Adipose tissue (tissue), 3 donors: ENCODE results near the gene MEI4. TPM values are rescaled to one million over a fixed set of nuclear protein-coding genes. Genes with fewer than 3 reads are reported as not detected.
"Not testable (repeated sequence)": the region's sequence is repeated elsewhere in the genome, so short reads cannot be mapped to it uniquely, and the experiment has no call there.

Experiments
- H3K27ac ChIP-seq: one replicate; pipeline ENCODE4 v1.5.1; 2013; ENCODE audit warnings: low read depth, low read length
- WGBS, 3 donors: extraction: QIAGEN DNeasy Blood & Tissue Kit; methylation state at CpG; one replicate each; pipeline ENCODE4 v1.1.7; 2013; 5-methylcytosine and 5-hydroxymethylcytosine counted together
- polyA plus RNA-seq, 3 donors: library from polyadenylated mRNA; stranded (reverse); fragments of 200-250 nt; gene quantifications; one replicate each; pipeline ENCODE4 v1.2.3, GENCODE V29; 2013
- donor health status: healthy with polysubstance abuse.
- donor health status: Bipolar disorder and iron deficiency.
- donor health status: healthy.

The MEI4 gene
- polyA plus RNA-seq, 3 donors: 0.04 to 0.41 TPM; not detected in 1

- no peak overlapping the region for H3K27ac ChIP-seq
- WGBS, 3 donors: 68 to 89% (median 72%) methylated on average over 4 of the region's 4 CpGs
Observed at GRCh38 chr6:77666846-77667245, 14.0 kb downstream of the MEI4 start.

- 82 to 93% (median 84%) methylated on average over 2 of the region's 2 CpGs for WGBS, 3 donors
- H3K27ac ChIP-seq: no peak overlapping the region
Observed at GRCh38 chr6:77669913-77670312, 17.1 kb downstream of the MEI4 start.

DNA sequence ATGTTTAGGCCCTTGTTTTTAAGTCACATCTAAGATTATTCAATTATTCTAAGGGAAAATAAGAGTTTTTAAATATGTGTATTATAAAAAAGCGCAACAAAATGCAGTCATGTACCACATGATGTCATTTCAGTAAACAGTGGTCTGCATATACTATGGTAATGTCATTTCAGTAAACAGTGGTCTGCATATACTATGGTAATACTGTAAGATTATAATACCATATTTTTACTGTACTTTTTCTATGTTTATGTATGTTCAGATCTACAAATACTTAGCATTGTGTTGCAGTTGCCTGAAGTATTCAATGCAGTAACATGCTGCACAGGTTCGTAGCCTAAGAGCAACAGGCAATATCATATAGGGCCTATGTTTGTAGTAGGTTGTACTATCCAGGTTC is 21.4 kb downstream of the MEI4 start:
- no peak overlapping the region for H3K27ac ChIP-seq

DNA sequence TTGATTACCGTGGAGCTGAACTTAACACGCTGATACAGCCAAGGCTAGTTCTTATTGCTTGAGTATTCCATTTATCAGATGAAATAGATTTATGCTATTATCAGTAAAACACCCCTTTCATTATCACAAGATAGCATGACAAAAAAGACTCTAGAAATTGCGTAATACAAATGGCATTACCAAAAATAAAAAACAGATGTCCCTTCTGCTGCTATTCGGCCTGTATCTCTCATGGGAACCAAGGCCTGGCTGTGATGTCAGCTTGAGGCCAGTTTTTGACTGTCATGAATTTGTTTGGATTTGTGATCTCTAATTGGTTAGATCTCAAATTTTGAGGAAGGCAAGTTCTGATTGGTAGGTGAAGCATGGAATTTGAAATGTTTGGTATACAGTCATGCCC is 25.2 kb downstream of the MEI4 start:
- H3K27ac ChIP-seq: no peak overlapping the region
- 53 to 71% (median 67%) methylated on average over 4 of the region's 4 CpGs for WGBS, 3 donors

More for the DNA sequence above, 21.4 kb downstream of the MEI4 start:
- 87 to 92% (median 91%) methylated on average over 2 of the region's 2 CpGs for WGBS, 3 donors

GRCh38 chr6:77683515-77683914 is 30.7 kb downstream of the MEI4 start:
- H3K27ac ChIP-seq: no peak overlapping the region

DNA sequence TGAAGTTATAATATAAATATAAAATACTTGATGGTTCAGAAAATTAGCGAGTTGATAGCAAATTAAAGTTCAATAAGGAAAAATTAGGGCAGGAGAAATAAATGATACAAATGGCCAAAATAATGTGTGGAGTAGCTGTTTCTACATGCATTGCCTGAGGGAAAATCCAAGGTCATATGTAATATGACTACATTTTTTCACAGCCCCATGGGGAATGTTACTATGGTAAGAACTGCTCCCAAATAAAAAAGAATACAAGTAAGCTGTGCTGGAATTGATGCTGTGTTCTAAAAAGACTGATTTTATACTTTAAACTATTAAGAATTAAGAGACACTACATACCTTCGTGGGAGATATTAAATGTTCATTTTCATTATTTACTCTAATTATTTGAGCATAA is 34.1 kb downstream of the MEI4 start:
- 72 to 76% (median 76%) methylated on average over 2 of the region's 2 CpGs for WGBS, 3 donors
- H3K27ac ChIP-seq: no peak overlapping the region

More at GRCh38 chr6:77683515-77683914, 30.7 kb downstream of the MEI4 start:
- WGBS, 3 donors: 78 to 92% (median 79%) methylated on average over 1 of the region's 1 CpG

DNA sequence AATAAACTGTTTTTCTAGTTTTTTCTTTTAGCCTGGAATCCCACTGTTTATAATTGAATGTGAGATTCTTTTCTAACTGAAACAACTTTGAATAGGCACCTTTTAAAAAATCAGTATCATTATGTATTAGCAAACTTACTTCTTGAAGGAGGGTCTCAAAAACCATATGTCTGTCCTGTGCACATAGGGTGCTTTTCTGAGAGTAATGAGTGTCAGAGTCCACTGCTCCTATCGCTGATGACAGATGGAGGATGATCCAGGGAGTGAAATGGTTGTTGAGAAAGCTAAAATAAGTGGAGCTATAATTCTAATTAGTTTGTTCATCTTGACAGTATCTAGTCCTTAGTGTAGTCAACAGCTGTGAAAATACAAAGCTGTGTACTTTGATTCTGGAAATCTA is 35.8 kb downstream of the MEI4 start:
- WGBS, 3 donors: 67 to 78% (median 78%) methylated on average over 1 of the region's 1 CpG
- H3K27ac ChIP-seq: no peak overlapping the region

DNA sequence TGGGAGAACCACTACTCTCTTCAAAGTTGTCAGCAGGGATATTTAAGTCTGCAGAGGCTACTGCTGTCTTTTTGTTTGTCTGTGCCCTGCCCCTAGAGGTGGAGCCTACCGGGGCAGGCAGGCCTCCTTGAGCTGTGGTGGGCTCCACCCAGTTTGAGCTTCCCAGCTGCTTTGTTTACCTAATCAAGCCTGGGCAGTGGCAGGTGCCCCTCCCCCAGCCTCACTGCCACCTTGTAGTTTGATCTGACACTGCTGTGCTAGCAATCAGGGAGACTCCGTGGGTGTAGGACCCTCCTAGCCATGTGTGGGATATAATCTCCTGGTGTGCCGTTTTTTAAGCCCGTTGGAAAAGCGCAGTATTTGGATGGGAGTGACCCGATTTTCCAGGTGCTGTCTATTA is 47.3 kb downstream of the MEI4 start:
- 88 to 90% (median 89%) methylated on average over 6 of the region's 6 CpGs for WGBS, 3 donors
- not testable (repeated sequence) for H3K27ac ChIP-seq

GRCh38 chr6:77707603-77708002 is 54.8 kb downstream of the MEI4 start:
- no peak overlapping the region for H3K27ac ChIP-seq
- WGBS, 3 donors: 84 to 91% (median 86%) methylated on average over 2 of the region's 2 CpGs

- no peak overlapping the region for H3K27ac ChIP-seq
- 79 to 90% (median 85%) methylated on average over 6 of the region's 6 CpGs for WGBS, 3 donors
Observed at GRCh38 chr6:77715588-77715987, 62.7 kb downstream of the MEI4 start.

- WGBS, 3 donors: 83 to 96% (median 86%) methylated on average over 1 of the region's 1 CpG
- H3K27ac ChIP-seq: no peak overlapping the region
Observed at GRCh38 chr6:77716311-77716710, 63.5 kb downstream of the MEI4 start.

GRCh38 chr6:77736010-77736409 is 83.2 kb downstream of the MEI4 start:
- WGBS, 3 donors: 88 to 92% (median 91%) methylated on average over 13 of the region's 13 CpGs
- not testable (repeated sequence) for H3K27ac ChIP-seq

- 12 to 26% (median 15%) methylated on average over 1 of the region's 1 CpG for WGBS, 3 donors
- no peak overlapping the region for H3K27ac ChIP-seq
Observed at GRCh38 chr6:77740380-77740779, 87.5 kb downstream of the MEI4 start.

- 38 to 63% (median 42%) methylated on average over 1 of the region's 1 CpG for WGBS, 3 donors
- not testable (repeated sequence) for H3K27ac ChIP-seq
Observed at GRCh38 chr6:77752156-77752555, 99.3 kb downstream of the MEI4 start.

GRCh38 chr6:77762386-77762785 is 109.5 kb downstream of the MEI4 start:
- no peak overlapping the region for H3K27ac ChIP-seq
- 84 to 93% (median 88%) methylated on average over 2 of the region's 2 CpGs for WGBS, 3 donors

- no peak overlapping the region for H3K27ac ChIP-seq
- 79 to 90% (median 80%) methylated on average over 2 of the region's 2 CpGs for WGBS, 3 donors
Observed at GRCh38 chr6:77763124-77763523, 110.3 kb downstream of the MEI4 start.

DNA sequence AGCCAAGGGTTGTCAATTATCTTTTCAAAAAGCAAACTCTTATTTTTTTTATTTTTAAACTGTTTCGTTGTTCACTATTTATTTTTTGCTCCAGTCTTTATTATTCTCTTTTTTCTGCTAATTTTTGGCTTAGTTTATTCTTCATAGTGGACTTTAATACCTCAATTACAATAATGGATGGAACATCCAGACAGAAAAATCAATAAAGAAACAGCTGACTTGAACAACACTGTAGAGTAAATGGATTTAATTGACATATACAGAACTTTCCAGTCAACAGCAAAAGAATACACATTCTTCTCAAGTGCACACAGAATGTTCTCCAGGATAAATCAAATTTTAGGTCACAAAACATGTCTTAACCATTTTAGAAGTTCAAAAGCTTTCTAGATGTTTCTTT is 111.5 kb downstream of the MEI4 start:
- H3K27ac ChIP-seq: no peak overlapping the region
- WGBS, 3 donors: 80 to 84% (median 82%) methylated on average over 1 of the region's 1 CpG

- no peak overlapping the region for H3K27ac ChIP-seq
Observed at GRCh38 chr6:77773157-77773822, 120.5 kb downstream of the MEI4 start.

GRCh38 chr6:77774457-77774856 is 121.6 kb downstream of the MEI4 start:
- 73 to 78% (median 77%) methylated on average over 1 of the region's 1 CpG for WGBS, 3 donors
- H3K27ac ChIP-seq: no peak overlapping the region

DNA sequence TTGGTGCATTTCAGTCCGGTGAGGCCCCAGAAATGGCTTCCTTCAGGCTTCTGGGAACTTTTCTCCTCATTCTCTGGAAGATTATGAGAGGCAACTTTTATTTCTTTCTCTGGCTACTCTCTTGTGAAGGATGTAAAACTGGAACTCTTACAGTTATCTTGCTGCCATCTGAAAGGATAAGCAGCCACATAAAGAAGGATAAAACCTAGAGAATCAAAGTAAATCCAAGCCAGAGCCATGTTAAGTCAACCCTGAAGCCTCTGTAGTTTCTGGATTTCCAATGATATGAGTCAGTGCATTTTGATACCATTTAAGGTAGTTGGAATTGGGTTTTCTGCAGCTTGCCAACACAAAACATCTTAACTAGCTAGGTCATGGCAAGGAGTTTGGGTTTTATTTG is 123.6 kb downstream of the MEI4 start:
- no peak overlapping the region for H3K27ac ChIP-seq
- 65 to 84% (median 75%) methylated on average over 1 of the region's 1 CpG for WGBS, 3 donors

DNA sequence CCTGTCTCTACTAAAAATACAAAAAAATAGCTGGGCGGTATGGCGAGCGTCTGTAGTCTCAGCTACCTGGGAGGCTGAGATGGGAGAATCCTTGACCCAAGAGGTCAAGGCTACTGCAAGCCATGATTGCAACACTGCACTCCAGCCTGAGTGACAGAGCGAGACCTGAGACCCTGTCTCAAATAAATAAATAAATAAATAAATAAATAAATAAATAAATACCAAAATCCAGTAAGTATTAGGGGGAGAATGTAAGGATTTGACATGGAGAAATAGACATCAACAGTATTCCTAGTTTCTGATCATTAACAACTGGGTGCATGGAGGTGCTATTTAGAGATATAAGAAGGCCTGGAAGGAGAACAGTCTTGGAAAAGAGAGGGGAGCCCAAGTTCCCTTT is 125.7 kb downstream of the MEI4 start:
- no peak overlapping the region for H3K27ac ChIP-seq
- WGBS, 3 donors: 93 to 96% (median 95%) methylated on average over 4 of the region's 4 CpGs
